BJ (cell line): ENCODE results near the gene TPR. TPM values are rescaled to one million over a fixed set of nuclear protein-coding genes. Genes with fewer than 3 reads are reported as not detected.

Experiments
- CTCF ChIA-PET: fragments of 350-600 bp; formaldehyde crosslinking; extraction: SDS; loops from one replicate; lab custom pipeline; 2021; ENCODE audit warnings: antibody characterized with exemption, inconsistent platforms; lab: Yijun Ruan, JAX
- POLR2A ChIA-PET: fragments of 300-600 bp; sonication (Branson Sonifier 250); formaldehyde crosslinking; extraction: SDS; loops from one replicate; lab custom pipeline; 2021; ENCODE audit warnings: antibody characterized with exemption; lab: Charles Lee
- DNase-seq: peaks from one replicate; pipeline ENCODE4 v3.0.0-alpha.2; 2011; ENCODE audit warnings: low read depth
- H3K27me3 ChIP-seq: 2 replicates; pipeline ENCODE4 v1.6.0; 2011; ENCODE audit warnings: low read length; ENCODE audit not compliant: control insufficient read depth, insufficient read depth
- H3K36me3 ChIP-seq: 2 replicates; pipeline ENCODE4 v1.5.1; 2011; ENCODE audit warnings: low read length; ENCODE audit not compliant: control insufficient read depth, insufficient read depth
- H3K4me3 ChIP-seq: 2 replicates; pipeline ENCODE4 v1.5.1; 2011; ENCODE audit warnings: low read depth, mild to moderate bottlenecking, control low read depth, low read length
- polyA plus RNA-seq: library from polyadenylated mRNA; depleted of rRNA; stranded (reverse); fragments of >200 nt; gene quantifications from 2 replicates; pipeline ENCODE4 v1.2.3, GENCODE V29; 2011
- TF ChIP-seq, protein P1 (sequence below): IDR thresholded peaks from 2 replicates; pipeline ENCODE4 v1.5.1; 2011; ENCODE audit warnings: low read depth, mild to moderate bottlenecking, control low read depth, inconsistent platforms, low read length, moderate library complexity; ENCODE audit not compliant: insufficient read depth

Gene TPR
- polyA plus RNA-seq, 1 experiment, result 48.6 TPM

GRCh38 chr1:186325239-186325638 is 49.8 kb downstream of the TPR start:
- Histone ChIP-seq H3K27me3 (no peaks in the 10 kb centered on the region), H3K4me3 (no peak overlapping the region), H3K36me3 (peaks cover 5% of the 10 kb centered on the region)
- POLR2A ChIA-PET, result no interaction called here
- TF ChIP-seq, protein P1, sequence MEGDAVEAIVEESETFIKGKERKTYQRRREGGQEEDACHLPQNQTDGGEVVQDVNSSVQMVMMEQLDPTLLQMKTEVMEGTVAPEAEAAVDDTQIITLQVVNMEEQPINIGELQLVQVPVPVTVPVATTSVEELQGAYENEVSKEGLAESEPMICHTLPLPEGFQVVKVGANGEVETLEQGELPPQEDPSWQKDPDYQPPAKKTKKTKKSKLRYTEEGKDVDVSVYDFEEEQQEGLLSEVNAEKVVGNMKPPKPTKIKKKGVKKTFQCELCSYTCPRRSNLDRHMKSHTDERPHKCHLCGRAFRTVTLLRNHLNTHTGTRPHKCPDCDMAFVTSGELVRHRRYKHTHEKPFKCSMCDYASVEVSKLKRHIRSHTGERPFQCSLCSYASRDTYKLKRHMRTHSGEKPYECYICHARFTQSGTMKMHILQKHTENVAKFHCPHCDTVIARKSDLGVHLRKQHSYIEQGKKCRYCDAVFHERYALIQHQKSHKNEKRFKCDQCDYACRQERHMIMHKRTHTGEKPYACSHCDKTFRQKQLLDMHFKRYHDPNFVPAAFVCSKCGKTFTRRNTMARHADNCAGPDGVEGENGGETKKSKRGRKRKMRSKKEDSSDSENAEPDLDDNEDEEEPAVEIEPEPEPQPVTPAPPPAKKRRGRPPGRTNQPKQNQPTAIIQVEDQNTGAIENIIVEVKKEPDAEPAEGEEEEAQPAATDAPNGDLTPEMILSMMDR, result peak; percentile 50
- CTCF ChIA-PET, result interaction anchor here (0.7 to 1.9 kb wide), 5 partner anchors 10 to 111 kb away, joined by 3 to 6 read pairs (median 4); partner anchors contain the start of gene TPR
- DNase-seq, result no peak

DNA sequence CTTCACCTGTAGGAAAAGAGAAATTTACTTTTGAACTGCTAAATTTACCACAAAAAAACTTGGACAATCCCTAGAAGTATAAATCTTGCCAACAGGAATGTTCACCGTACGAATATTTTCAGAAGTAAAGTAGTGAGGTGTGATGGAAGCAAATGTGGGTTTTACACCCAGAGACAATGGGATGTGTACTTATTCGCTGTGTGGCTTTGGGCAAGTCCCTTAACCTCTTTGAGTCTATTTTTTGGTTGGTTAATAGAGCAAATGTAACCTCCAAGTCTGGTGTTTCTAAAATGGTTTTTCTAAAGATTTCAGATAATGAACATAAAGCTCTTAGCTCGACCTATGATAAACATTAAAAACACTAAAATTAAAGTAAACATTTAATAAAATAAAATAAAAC is 51.2 kb downstream of the TPR start:
- Histone ChIP-seq H3K27me3 (no peaks in the 10 kb centered on the region), H3K36me3 (peaks cover 8% of the 10 kb centered on the region), H3K4me3 (no peak overlapping the region)
- POLR2A ChIA-PET, result no interaction called here
- CTCF ChIA-PET, result no interaction called here
- DNase-seq, result no peak
- TF ChIP-seq, protein P1, result no peak

DNA sequence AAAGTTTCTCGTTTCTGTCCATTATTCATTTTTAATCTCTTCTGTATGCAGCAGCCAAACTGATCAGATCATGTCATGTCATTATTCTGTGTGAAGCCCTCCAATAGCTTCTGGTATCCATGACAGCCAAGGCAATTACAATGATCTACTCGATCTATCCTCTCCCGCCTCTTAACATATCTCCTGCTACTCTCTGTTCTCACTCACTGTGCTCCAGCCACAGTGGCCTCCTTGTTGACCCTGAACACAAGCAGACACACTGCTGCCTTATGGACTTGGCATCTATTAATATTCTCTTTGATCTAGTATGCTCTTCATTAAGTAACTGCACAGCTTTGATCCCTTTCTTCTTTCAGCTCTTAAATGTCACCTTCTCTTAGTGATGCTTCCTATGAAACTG is 59.5 kb downstream of the TPR start:
- no peak for DNase-seq
- ChIA-PET POLR2A (no interaction called here), CTCF (no interaction called here)
- TF ChIP-seq, protein P1, result no peak
- H3K36me3 ChIP-seq, result peaks cover 7% of the 10 kb centered on the region
- H3K4me3 ChIP-seq, result no peak overlapping the region
- no peaks in the 10 kb centered on the region for H3K27me3 ChIP-seq

DNA sequence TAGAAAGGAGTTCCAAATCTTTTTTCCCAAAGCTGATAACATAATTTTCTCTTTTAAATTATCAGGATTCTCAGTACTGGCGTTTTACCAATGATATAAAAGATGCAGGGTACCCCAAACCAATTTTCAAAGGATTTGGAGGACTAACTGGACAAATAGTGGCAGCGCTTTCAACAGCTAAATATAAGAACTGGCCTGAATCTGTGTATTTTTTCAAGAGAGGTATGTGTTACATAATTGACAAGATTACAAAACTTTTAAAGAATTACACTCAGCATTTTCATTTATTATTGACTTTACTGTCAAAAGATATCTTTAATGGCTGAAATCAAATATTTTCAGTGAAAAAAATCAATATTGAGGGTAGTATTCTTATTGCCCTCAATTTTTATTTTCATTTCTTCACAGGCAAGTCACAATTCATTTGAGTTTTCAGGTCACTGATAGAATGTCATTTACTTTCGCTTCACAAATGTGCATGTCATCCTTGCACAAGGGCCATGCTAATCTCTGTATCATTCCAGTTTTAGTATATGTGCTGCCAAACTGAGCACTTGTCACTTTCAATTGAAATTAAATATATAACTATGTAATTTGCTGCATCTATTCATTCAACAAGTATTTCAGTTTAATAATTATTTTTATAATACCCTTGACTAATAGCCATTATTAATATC is 63.5 kb downstream of the TPR start:
- ChIA-PET CTCF (interaction anchor here (1.0 kb wide), 1 partner anchor 27 kb away, joined by 5 read pairs; no protein-coding TSS in a partner anchor), POLR2A (no interaction called here)
- no peak overlapping the region for H3K4me3 ChIP-seq
- DNase-seq, result no peak
- no peaks in the 10 kb centered on the region for H3K27me3 ChIP-seq
- H3K36me3 ChIP-seq, result no peaks in the 10 kb centered on the region; the same call in 1 of the 2 replicates
- TF ChIP-seq, protein P1, result no peak

DNA sequence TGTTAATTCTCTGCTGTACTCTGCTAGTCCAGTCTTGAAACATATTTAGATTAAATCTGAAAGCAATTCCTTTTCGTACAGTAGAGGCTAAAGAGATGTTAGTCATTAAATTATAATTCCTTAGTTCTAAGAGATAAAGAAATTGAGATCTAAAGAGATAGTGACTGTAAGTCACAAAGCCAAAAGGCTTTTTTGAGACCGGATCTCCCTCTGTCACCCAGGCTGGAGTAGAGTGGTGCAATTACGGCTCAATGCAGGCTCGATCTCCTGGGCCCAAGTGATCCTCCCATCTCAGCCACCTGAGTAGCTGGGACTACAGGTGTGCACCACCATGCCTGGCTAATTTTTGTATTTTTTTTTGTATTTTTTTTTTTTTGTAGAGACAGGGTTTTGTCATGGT is 64.7 kb downstream of the TPR start:
- Histone ChIP-seq H3K36me3 (no peaks in the 10 kb centered on the region; the same call in 1 of the 2 replicates), H3K27me3 (no peaks in the 10 kb centered on the region), H3K4me3 (no peak overlapping the region)
- CTCF ChIA-PET, result interaction anchor here (1.0 kb wide), 1 partner anchor 28 kb away, joined by 5 read pairs; no protein-coding TSS in a partner anchor
- no peak for DNase-seq
- TF ChIP-seq, protein P1, result no peak
- POLR2A ChIA-PET, result no interaction called here
